ENCODE results near the gene DHCR24. TPM values are rescaled to one million over a fixed set of nuclear protein-coding genes. Genes with fewer than 3 reads are reported as not detected.

Gene DHCR24
- total and polyA plus RNA-seq, 2 donors (not counting 1 experiment from before 2014, with no cell fraction given) = 5.2 to 13.3 TPM

- Mint-ChIP-seq H3K4me3 (no peak overlapping the region), H3K9me3 (ENCODE audit: insufficient read depth) (peaks cover 3% of the 10 kb centered on the region), H3K27ac (no peak overlapping the region), H3K4me1 (no peaks in the 10 kb centered on the region), H3K27me3 (no peaks in the 10 kb centered on the region)
- 95% methylated on average over 15 of the region's 17 CpGs for whole genome bisulfite sequencing (ENCODE audit: insufficient coverage)
- Histone ChIP-seq H3K79me2 (ENCODE audit: control insufficient read depth, insufficient read depth, low read length) (no peaks in the 10 kb centered on the region), H3K9me3 (ENCODE audit: control extremely low read depth in 1 of 3, control insufficient read depth in 2 of 3, insufficient read depth in 1 of 3, low read length in 2 of 3) (no peaks in the 10 kb centered on the region), H3K36me3 (replicated peaks in 1 of 2; ENCODE audit: control extremely low read depth in 1 of 2, control insufficient read depth in 1 of 2, extremely low read depth in 1 of 2, insufficient read depth in 2 of 2, low read length in 1 of 2) (no peaks in the 10 kb centered on the region), H2AFZ (ENCODE audit: insufficient read depth, low read depth, low read length, poor library complexity, severe bottlenecking) (no peak overlapping the region), H3K27me3 (replicated peaks in 1 of 4; ENCODE audit: control extremely low read depth in 1 of 4, control insufficient read depth in 3 of 4, insufficient read depth in 4 of 4, low read length in 3 of 4) (no peaks in the 10 kb centered on the region), H3K9ac (ENCODE audit: low read length) (no peak overlapping the region), H4K20me1 (ENCODE audit: control insufficient read depth, insufficient read depth, low read length, poor library complexity, severe bottlenecking) (no peaks in the 10 kb centered on the region), H3K4me3 (ENCODE audit: control extremely low read depth in 1 of 5, extremely low read depth in 1 of 5, insufficient read depth in 1 of 5, low read depth in 2 of 5, low read length in 4 of 5) (no peak overlapping the region), H3K4me2 (replicated peaks; ENCODE audit: low read depth, low read length, poor library complexity, severe bottlenecking) (no peak overlapping the region), H3K27ac (ENCODE audit: low read length in 2 of 2) (no peak overlapping the region), H3K4me1 (ENCODE audit: control insufficient read depth in 2 of 2, insufficient read depth in 2 of 2, low read length in 2 of 2) (no peaks in the 10 kb centered on the region)
- POLR2A ChIA-PET = no interaction called here
- intact Hi-C loops (cut with micrococcal nuclease) = no loop called here
- DNase-seq = no peak
- TF ChIP-seq EZH2 (IDR thresholded peaks at IDR 0.05; ENCODE audit: borderline replicate concordance, insufficient read depth, low read depth, low read length, poor library complexity, severe bottlenecking) = no peak
- TF ChIP-seq, protein P1, sequence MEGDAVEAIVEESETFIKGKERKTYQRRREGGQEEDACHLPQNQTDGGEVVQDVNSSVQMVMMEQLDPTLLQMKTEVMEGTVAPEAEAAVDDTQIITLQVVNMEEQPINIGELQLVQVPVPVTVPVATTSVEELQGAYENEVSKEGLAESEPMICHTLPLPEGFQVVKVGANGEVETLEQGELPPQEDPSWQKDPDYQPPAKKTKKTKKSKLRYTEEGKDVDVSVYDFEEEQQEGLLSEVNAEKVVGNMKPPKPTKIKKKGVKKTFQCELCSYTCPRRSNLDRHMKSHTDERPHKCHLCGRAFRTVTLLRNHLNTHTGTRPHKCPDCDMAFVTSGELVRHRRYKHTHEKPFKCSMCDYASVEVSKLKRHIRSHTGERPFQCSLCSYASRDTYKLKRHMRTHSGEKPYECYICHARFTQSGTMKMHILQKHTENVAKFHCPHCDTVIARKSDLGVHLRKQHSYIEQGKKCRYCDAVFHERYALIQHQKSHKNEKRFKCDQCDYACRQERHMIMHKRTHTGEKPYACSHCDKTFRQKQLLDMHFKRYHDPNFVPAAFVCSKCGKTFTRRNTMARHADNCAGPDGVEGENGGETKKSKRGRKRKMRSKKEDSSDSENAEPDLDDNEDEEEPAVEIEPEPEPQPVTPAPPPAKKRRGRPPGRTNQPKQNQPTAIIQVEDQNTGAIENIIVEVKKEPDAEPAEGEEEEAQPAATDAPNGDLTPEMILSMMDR (IDR thresholded peaks at IDR 0.05) = no peak
- CTCF ChIA-PET = no interaction called here
- ATAC-seq (ENCODE audit: low read depth) = no peak
Measured at GRCh38 chr1:54851936-54852524, 35.0 kb downstream of the DHCR24 start.

DNA sequence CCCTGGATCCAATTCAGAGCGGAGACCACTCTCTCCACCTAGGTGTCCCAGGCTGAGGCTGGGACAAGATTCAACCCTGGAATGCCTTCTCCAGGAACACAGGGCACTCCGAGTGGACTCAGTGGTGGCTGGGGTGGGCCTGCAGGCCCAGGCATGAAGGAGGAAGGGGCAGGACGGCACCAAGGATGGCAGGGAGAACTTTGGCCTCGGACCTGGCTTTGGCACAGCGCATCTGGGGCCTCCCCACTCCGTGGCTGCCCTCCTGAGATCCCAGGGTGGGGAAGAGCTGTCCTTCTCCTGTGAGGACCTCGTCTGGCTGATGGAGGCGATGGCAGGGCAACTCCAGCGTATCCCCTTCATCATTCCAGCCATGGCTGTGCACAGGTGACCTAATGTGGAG is 35.6 kb downstream of the DHCR24 start:
- Histone ChIP-seq H4K20me1 (ENCODE audit: control insufficient read depth, insufficient read depth, low read length, poor library complexity, severe bottlenecking) (no peaks in the 10 kb centered on the region), H3K79me2 (ENCODE audit: control insufficient read depth, insufficient read depth, low read length) (no peaks in the 10 kb centered on the region), H3K9me3 (ENCODE audit: control extremely low read depth in 1 of 3, control insufficient read depth in 2 of 3, insufficient read depth in 1 of 3, low read length in 2 of 3) (no peaks in the 10 kb centered on the region), H3K4me3 (ENCODE audit: control extremely low read depth in 1 of 5, extremely low read depth in 1 of 5, insufficient read depth in 1 of 5, low read depth in 2 of 5, low read length in 4 of 5) (no peak overlapping the region), H3K4me1 (ENCODE audit: control insufficient read depth in 2 of 2, insufficient read depth in 2 of 2, low read length in 2 of 2) (no peaks in the 10 kb centered on the region), H3K36me3 (replicated peaks in 1 of 2; ENCODE audit: control extremely low read depth in 1 of 2, control insufficient read depth in 1 of 2, extremely low read depth in 1 of 2, insufficient read depth in 2 of 2, low read length in 1 of 2) (no peaks in the 10 kb centered on the region), H3K27ac (ENCODE audit: low read length in 2 of 2) (no peak overlapping the region), H3K9ac (ENCODE audit: low read length) (no peak overlapping the region), H2AFZ (ENCODE audit: insufficient read depth, low read depth, low read length, poor library complexity, severe bottlenecking) (no peak overlapping the region), H3K27me3 (replicated peaks in 1 of 4; ENCODE audit: control extremely low read depth in 1 of 4, control insufficient read depth in 3 of 4, insufficient read depth in 4 of 4, low read length in 3 of 4) (no peaks in the 10 kb centered on the region), H3K4me2 (replicated peaks; ENCODE audit: low read depth, low read length, poor library complexity, severe bottlenecking) (no peak overlapping the region)
- no peak overlapping the region for H3K27ac Mint-ChIP-seq
- H3K27me3 Mint-ChIP-seq = no peaks in the 10 kb centered on the region
- ATAC-seq (ENCODE audit: low read depth) (no peak), DNase-seq (no peak)
- CTCF ChIA-PET = no interaction called here
- 93% methylated on average over 9 of the region's 9 CpGs for WGBS (ENCODE audit: insufficient coverage)
- intact Hi-C loops (cut with micrococcal nuclease) = no loop called here
- POLR2A ChIA-PET = no interaction called here
- H3K4me3 Mint-ChIP-seq = no peak overlapping the region
- TF ChIP-seq, protein P1 (IDR thresholded peaks at IDR 0.05) = no peak
- TF ChIP-seq EZH2 (IDR thresholded peaks at IDR 0.05; ENCODE audit: borderline replicate concordance, insufficient read depth, low read depth, low read length, poor library complexity, severe bottlenecking) = no peak
- no peaks in the 10 kb centered on the region for H3K4me1 Mint-ChIP-seq
- peaks cover 3% of the 10 kb centered on the region for H3K9me3 Mint-ChIP-seq (ENCODE audit: insufficient read depth)
